CD8-positive, alpha-beta memory T cell (primary cell): ENCODE data around the gene FBXO34. TPM values are rescaled to one million over a fixed set of nuclear protein-coding genes. Genes with fewer than 3 reads are reported as not detected.

Experiments
- CTCF ChIA-PET: fragments of 350-600 bp; sonication (Branson Sonifier 250); formaldehyde crosslinking; loops from one replicate; lab custom pipeline; 2021; ENCODE audit warnings: antibody characterized with exemption; lab: Charles Lee
- POLR2A ChIA-PET: fragments of 350-600 bp; sonication (Branson Sonifier 250); formaldehyde crosslinking; loops from one replicate; lab custom pipeline; 2021; ENCODE audit warnings: antibody characterized with exemption; lab: Charles Lee
- DNase-seq, 5 donors: peaks; one replicate each; pipeline versions ENCODE4 v3.0.0 to v3.0.0-alpha.2; 2020 to 2022; ENCODE audit warnings: mixed read lengths in 1 of 5
- H3K27ac ChIP-seq: one replicate; pipeline ENCODE4 v1.7.0; 2013; ENCODE audit warnings: low read depth, mild to moderate bottlenecking, low read length, moderate library complexity
- H3K27me3 ChIP-seq: 2 replicates; pipeline ENCODE4 v1.7.0; 2013; ENCODE audit warnings: low read length, mild to moderate bottlenecking; ENCODE audit not compliant: insufficient read depth, poor library complexity, severe bottlenecking
- H3K36me3 ChIP-seq: 2 replicates; pipeline ENCODE4 v1.7.0; 2013; ENCODE audit warnings: mild to moderate bottlenecking, low read length, moderate library complexity; ENCODE audit not compliant: insufficient read depth
- H3K4me1 ChIP-seq: 2 replicates; pipeline ENCODE4 v1.7.0; 2013; ENCODE audit warnings: mild to moderate bottlenecking, low read length, moderate library complexity; ENCODE audit not compliant: insufficient read depth
- H3K4me3 ChIP-seq: 2 replicates; pipeline ENCODE4 v1.7.0; 2013; ENCODE audit warnings: mild to moderate bottlenecking, low read length
- H3K9me3 ChIP-seq: 2 replicates; pipeline ENCODE4 v1.7.0; 2013; ENCODE audit warnings: mild to moderate bottlenecking, low read length
- H3K27ac Mint-ChIP-seq, 8 donors: one replicate each; pipeline ENCODE4 v1.8.0; 2020 to 2021; ENCODE audit warnings: mixed read lengths in 8 of 8, mild to moderate bottlenecking in 6 of 8, inconsistent platforms in 3 of 8, moderate library complexity in 3 of 8
- H3K27me3 Mint-ChIP-seq, 2 donors: one replicate each; pipeline ENCODE4 v1.8.0; 2020 to 2021; ENCODE audit warnings: mixed read lengths in 2 of 2, mild to moderate bottlenecking in 1 of 2, moderate library complexity in 1 of 2
- H3K36me3 Mint-ChIP-seq, 3 donors: one replicate each; pipeline ENCODE4 v1.8.0; 2020 to 2021; ENCODE audit warnings: mixed read lengths in 3 of 3, inconsistent platforms in 1 of 3, mild to moderate bottlenecking in 1 of 3
- H3K4me1 Mint-ChIP-seq, 3 donors: one replicate each; pipeline ENCODE4 v1.8.0; 2020 to 2021; ENCODE audit warnings: mixed read lengths in 3 of 3, inconsistent platforms in 1 of 3, mild to moderate bottlenecking in 1 of 3
- H3K4me3 Mint-ChIP-seq, 7 donors: one replicate each; pipeline ENCODE4 v1.8.0; 2020 to 2021; ENCODE audit warnings: mixed read lengths in 7 of 7, mild to moderate bottlenecking in 6 of 7, moderate library complexity in 4 of 7, inconsistent platforms in 2 of 7
- H3K9me3 Mint-ChIP-seq, 5 donors: one replicate each; pipeline ENCODE4 v1.8.0; 2020 to 2022; ENCODE audit warnings: mixed read lengths in 5 of 5, mild to moderate bottlenecking in 3 of 5, moderate library complexity in 2 of 5, inconsistent platforms in 1 of 5
- polyA plus RNA-seq: library from polyadenylated mRNA; unstranded; fragments of 300-500 nt; fragmentation: Illumina TruSeq; gene quantifications from one replicate; pipeline ENCODE4 v1.2.3, GENCODE V29; 2021
- total RNA-seq, 2 experiments: library from RNA; stranded (reverse); gene quantifications; one replicate each; pipeline ENCODE4 v1.2.3, GENCODE V29; 2021

Gene FBXO34
- total and polyA plus RNA-seq, 3 experiments from 2014 or later = 16.2 to 37.1 (median 17.9) TPM

DNA sequence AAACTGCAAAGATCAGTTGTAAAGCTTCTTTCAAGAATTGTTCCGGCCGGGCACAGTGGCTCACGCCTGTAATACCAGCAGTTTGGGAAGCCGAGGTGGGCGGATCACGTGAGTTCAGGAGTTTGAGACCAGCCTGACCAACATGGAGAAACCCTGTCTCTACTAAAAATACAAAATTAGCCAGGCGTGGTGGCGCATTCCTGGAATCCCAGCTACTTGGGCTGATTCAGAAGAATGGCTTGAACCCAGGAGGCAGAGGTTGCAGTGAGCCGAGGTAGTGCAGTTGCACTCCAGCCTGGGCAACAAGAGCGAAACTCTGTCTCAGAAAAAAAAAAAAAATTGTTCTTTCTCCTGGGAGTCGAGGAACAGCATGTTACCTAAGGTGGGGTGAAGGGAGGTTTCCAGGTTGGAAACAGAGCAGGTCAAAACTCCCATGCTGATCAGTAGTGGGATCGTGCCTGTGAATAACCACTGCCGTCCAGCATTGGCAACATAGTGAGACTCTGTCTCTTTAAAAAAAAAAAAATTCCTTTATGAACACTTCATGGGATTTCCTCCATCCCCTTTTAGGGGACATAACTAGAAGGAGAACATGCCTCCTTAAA, 13.9 kb downstream of the FBXO34 start:
- ChIA-PET CTCF (interaction anchor here (0.7 to 1.2 kb wide), 2 partner anchors 15 to 606 kb away, joined by 4 read pairs; no protein-coding TSS in a partner anchor), POLR2A (no interaction called here)
- Mint-ChIP-seq H3K9me3 (no peaks in the 10 kb centered on the region), H3K4me3 (no peak overlapping the region), H3K27ac (peak overlapping the region in 3 of 8 donors; percentile 11 to 22 (median 17)), H3K27me3 (no peaks in the 10 kb centered on the region), H3K4me1 (peaks cover 48 to 69% (median 62%) of the 10 kb centered on the region in 3 donors), H3K36me3 (peaks cover 0 to 11% (median 3%) of the 10 kb centered on the region in 3 donors)
- no peaks in the 10 kb centered on the region for H3K27me3 ChIP-seq
- H3K27ac ChIP-seq = no peak overlapping the region
- H3K4me1 ChIP-seq = peaks cover 3% of the 10 kb centered on the region
- H3K36me3 ChIP-seq = no peaks in the 10 kb centered on the region
- no peak overlapping the region for H3K4me3 ChIP-seq
- H3K9me3 ChIP-seq = no peaks in the 10 kb centered on the region
- no peak for DNase-seq

DNA sequence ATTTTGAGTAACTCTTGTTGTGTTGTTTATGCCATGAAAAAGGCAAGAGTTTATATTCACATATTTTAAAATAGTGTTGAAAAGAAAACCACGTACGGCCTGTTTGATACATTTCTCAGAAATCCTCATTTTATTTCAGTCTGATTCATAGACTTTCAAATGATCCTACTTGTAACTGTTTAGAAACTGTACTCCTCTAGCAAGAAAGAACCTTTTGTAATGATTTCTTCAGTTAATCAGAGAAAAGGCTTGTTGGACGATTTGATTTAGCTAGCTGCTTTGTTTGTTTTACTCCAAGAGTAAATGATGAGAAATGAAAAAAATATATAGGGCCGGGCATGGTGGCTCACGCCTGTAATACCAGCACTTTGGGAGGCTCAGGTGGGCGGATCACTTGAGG, 17.2 kb downstream of the FBXO34 start:
- ChIA-PET POLR2A (no interaction called here), CTCF (no interaction called here)
- no peak overlapping the region for H3K4me3 Mint-ChIP-seq
- H3K36me3 Mint-ChIP-seq = peaks cover 0 to 8% (median 1%) of the 10 kb centered on the region in 3 donors
- Histone ChIP-seq H3K4me1 (peaks cover 3% of the 10 kb centered on the region), H3K27me3 (no peaks in the 10 kb centered on the region), H3K36me3 (no peaks in the 10 kb centered on the region), H3K27ac (no peak overlapping the region), H3K4me3 (no peak overlapping the region), H3K9me3 (no peaks in the 10 kb centered on the region)
- no peaks in the 10 kb centered on the region for H3K27me3 Mint-ChIP-seq
- no peaks in the 10 kb centered on the region for H3K9me3 Mint-ChIP-seq
- peaks cover 40 to 66% (median 56%) of the 10 kb centered on the region in 3 donors for H3K4me1 Mint-ChIP-seq
- no peak overlapping the region for H3K27ac Mint-ChIP-seq
- no peak for DNase-seq

DNA sequence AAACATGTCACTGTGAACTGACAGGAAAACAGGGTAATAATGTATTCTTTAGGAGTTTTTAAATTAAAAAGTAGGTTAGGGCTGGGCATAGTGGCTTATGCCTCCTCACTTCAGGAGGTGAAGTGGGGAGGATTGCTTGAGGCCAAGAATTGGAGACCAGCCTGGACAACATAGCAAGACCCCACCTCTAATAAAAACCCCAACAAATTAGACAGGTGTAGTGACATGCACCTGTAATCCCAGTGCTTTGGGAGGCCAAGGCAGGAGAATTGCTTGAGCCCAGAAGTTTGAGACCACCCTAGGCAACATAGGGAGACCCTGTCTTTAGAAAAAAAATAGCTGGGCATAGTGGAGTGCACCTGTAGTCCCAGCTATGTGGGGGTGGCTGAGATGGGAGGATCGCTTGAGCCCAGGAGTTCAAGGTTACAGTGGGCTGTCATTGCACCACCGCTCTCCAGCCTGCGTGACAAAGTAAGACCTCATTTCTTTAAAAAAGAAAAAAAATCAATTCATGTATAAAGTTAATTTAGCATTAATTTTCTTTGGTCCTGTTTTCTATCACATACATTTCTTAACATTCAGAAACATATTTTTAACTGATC, 20.4 kb downstream of the FBXO34 start:
- Mint-ChIP-seq H3K4me1 (peaks cover 47 to 70% (median 61%) of the 10 kb centered on the region in 3 donors), H3K36me3 (peaks cover 0 to 2% (median 1%) of the 10 kb centered on the region in 3 donors), H3K9me3 (no peaks in the 10 kb centered on the region), H3K4me3 (no peak overlapping the region), H3K27ac (peak overlapping the region in 3 of 8 donors; percentile 63 to 79 (median 72)), H3K27me3 (no peaks in the 10 kb centered on the region)
- Histone ChIP-seq H3K4me3 (no peak overlapping the region), H3K27ac (no peak overlapping the region), H3K9me3 (no peaks in the 10 kb centered on the region), H3K36me3 (no peaks in the 10 kb centered on the region), H3K4me1 (peaks cover 3% of the 10 kb centered on the region), H3K27me3 (no peaks in the 10 kb centered on the region)
- DNase-seq = no peak
- ChIA-PET POLR2A (no interaction called here), CTCF (interaction anchor here (1.4 to 1.5 kb wide), 2 partner anchors 15 to 20 kb away, joined by 3 to 4 read pairs; no protein-coding TSS in a partner anchor)

DNA sequence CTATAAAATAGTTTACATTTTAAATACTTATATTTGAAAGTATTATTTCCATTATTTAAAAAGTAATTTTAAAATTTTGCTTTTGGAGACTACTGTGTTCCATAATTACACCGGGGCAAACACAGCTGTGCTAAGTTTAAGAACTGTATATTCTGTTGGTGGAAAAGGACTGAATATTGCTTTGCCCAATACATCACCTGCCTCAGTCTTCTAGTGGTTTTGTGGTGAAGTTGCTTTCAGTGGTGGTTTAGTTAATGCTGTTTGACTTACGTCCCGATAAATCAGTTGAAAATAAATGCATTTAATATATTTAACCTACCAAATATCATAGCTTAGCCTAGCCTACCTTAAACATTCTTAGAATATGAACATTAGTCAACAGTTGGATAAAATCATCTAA, 23.4 kb downstream of the FBXO34 start:
- no peak for DNase-seq
- POLR2A ChIA-PET = no interaction called here
- CTCF ChIA-PET = interaction anchor here (0.7 to 0.8 kb wide), 2 partner anchors 56 to 62 kb away, joined by 3 read pairs; no protein-coding TSS in a partner anchor
- Mint-ChIP-seq H3K27ac (peak overlapping the region in 1 of 8 donors; percentile 20), H3K27me3 (no peaks in the 10 kb centered on the region), H3K4me3 (peak overlapping the region in 3 of 7 donors; percentile 26 to 53 (median 44)), H3K36me3 (peaks cover 0 to 14% (median 9%) of the 10 kb centered on the region in 3 donors), H3K4me1 (peaks cover 44 to 68% (median 59%) of the 10 kb centered on the region in 3 donors), H3K9me3 (no peaks in the 10 kb centered on the region)
- Histone ChIP-seq H3K4me3 (no peak overlapping the region), H3K9me3 (no peaks in the 10 kb centered on the region), H3K27ac (no peak overlapping the region), H3K36me3 (no peaks in the 10 kb centered on the region), H3K4me1 (peaks cover 11% of the 10 kb centered on the region), H3K27me3 (no peaks in the 10 kb centered on the region)

DNA sequence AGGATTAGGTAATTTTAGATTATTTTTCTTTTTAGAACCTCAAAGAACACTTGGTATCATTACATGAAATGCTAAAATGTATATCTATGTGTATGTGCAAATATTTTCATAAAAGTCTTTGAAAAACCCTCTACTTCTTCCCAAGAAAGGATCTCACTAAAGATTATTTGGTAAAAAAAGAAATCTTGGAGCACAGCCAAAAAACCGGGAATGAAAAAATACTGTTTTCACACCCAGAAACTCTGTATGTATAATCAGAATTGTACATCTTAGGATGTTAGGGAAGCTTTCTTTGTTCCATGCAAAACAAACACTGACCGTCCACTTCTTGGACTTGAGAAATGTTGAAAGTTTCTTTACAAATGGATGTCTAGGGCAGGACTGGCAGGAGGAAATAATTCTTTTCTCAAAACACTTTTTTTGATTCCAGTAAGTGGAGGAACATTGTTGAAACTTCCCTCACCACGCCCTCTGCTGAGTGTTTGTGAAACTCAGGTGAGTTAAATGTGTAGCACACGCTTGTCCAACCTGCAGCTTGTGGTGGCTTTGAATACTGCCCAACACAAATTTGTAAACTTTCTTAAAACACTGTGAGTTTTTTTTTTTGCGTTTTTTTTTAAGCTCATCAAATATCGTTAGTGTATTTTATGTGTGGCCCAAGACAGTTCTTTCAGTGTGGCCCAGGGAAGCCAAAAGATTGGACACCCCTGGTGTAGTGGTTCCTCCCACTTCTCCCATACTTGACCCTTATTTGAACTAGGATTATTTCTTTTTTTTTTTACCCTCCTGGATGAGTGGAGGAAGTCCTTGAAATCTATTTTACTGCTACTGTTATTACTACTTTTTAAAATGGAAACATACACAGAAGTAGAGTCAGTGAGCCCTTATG, 26.6 kb downstream of the FBXO34 start:
- H3K9me3 Mint-ChIP-seq = no peaks in the 10 kb centered on the region
- ChIA-PET POLR2A (no interaction called here), CTCF (no interaction called here)
- Histone ChIP-seq H3K27me3 (no peaks in the 10 kb centered on the region), H3K27ac (no peak overlapping the region), H3K4me3 (no peak overlapping the region), H3K36me3 (no peaks in the 10 kb centered on the region), H3K4me1 (peaks cover 25% of the 10 kb centered on the region), H3K9me3 (no peaks in the 10 kb centered on the region)
- DNase-seq = peak in 1 of 5 donors; percentile 8
- H3K27ac Mint-ChIP-seq = peak overlapping the region in 2 of 8 donors; percentile 28 to 33
- no peak overlapping the region for H3K4me3 Mint-ChIP-seq
- peaks cover 5 to 23% (median 9%) of the 10 kb centered on the region in 3 donors for H3K36me3 Mint-ChIP-seq
- H3K27me3 Mint-ChIP-seq = no peaks in the 10 kb centered on the region
- peaks cover 50 to 81% (median 72%) of the 10 kb centered on the region in 3 donors for H3K4me1 Mint-ChIP-seq

DNA sequence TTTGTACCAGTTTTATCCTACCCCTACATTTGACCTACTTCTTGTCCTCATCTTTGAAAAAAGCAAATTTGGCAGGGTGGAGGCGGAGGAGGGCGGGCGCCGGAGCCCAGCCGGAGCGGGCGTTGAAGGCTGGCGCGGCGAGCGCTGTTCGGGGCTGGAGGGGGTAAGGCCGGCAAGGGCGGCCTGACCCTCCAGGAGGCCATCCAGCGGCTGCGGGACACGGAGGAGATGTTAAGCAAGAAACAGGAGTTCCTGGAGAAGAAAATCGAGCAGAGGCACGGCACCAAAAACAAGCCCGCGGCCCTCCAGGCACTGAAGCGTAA, 27.2 kb downstream of the FBXO34 start:
- Histone ChIP-seq H3K27ac (no peak overlapping the region), H3K4me1 (peaks cover 25% of the 10 kb centered on the region), H3K27me3 (no peaks in the 10 kb centered on the region), H3K36me3 (no peaks in the 10 kb centered on the region), H3K9me3 (no peaks in the 10 kb centered on the region), H3K4me3 (no peak overlapping the region)
- H3K4me1 Mint-ChIP-seq = peaks cover 52 to 79% (median 75%) of the 10 kb centered on the region in 3 donors
- no peaks in the 10 kb centered on the region for H3K27me3 Mint-ChIP-seq
- peaks cover 5 to 23% (median 9%) of the 10 kb centered on the region in 3 donors for H3K36me3 Mint-ChIP-seq
- no peaks in the 10 kb centered on the region for H3K9me3 Mint-ChIP-seq
- H3K4me3 Mint-ChIP-seq = no peak overlapping the region
- CTCF ChIA-PET = no interaction called here
- no peak overlapping the region for H3K27ac Mint-ChIP-seq
- POLR2A ChIA-PET = no interaction called here
- DNase-seq = no peak

DNA sequence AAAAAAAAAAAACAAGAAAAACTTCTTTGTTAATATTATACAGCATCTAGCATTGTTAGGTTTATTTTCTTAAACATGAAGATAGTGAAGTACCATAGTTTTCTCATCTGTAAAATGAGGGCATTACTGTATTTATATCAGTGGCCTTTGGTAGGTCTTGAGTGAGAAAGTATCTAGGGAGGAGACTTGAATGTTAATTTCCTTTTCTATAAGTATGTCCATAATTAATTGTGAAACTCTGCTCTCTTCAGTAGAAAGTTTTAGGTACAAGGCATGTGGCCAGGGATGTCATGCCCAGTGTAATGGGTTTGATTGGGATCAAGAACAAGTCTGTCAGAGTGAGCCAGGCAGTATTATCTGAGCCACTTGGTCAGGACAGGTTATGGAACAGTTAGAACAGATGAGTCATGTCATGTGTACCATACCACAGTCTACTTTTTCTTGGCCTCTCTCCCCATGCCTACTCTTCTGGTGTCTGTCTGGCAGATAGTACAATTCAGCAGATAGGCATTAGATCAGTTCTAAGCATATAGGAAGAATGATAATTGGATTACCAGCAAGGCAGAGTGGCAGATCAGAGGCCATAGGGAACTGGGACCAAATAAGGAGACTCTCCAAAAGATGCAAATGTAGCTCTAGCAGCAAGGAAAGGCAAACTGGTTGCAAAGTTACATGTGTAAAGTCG, 30.4 kb downstream of the FBXO34 start:
- Histone ChIP-seq H3K27ac (no peak overlapping the region), H3K4me3 (no peak overlapping the region), H3K9me3 (no peaks in the 10 kb centered on the region), H3K4me1 (peaks cover 25% of the 10 kb centered on the region), H3K36me3 (no peaks in the 10 kb centered on the region), H3K27me3 (no peaks in the 10 kb centered on the region)
- Mint-ChIP-seq H3K4me3 (no peak overlapping the region), H3K27ac (peak overlapping the region in 2 of 8 donors; percentile 30 to 42), H3K4me1 (peaks cover 45 to 71% (median 66%) of the 10 kb centered on the region in 3 donors), H3K9me3 (no peaks in the 10 kb centered on the region), H3K27me3 (no peaks in the 10 kb centered on the region), H3K36me3 (peaks cover 5 to 21% (median 11%) of the 10 kb centered on the region in 3 donors)
- ChIA-PET CTCF (no interaction called here), POLR2A (no interaction called here)
- DNase-seq = no peak
